Right lobe of liver (tissue), 6 donors: ENCODE results near the gene CLCF1. TPM values are rescaled to one million over a fixed set of nuclear protein-coding genes. Genes with fewer than 3 reads are reported as not detected.

Experiments
- ATAC-seq, 4 donors: fragments of 200-7000 bp; cut with Tn5 transposase; one replicate each; pipeline ENCODE4 v1.9.1; 2020; ENCODE audit warnings: mild to moderate bottlenecking in 4 of 4, moderate library complexity in 4 of 4
- DNase-seq, 3 donors: peaks; one replicate each; pipeline ENCODE4 v3.0.0-alpha.2; 2020
- H3K27ac ChIP-seq, 3 donors: fragments of 200-600 bp; one replicate each; pipeline ENCODE4 v1.8.0; 2022
- H3K27me3 ChIP-seq, 2 donors: fragments of 200-600 bp; one replicate each; pipeline ENCODE4 v1.8.0; 2022
- H3K36me3 ChIP-seq, 4 donors: fragments of 200-600 bp; sonication (generic) in 1 of 4; one replicate each; pipeline versions ENCODE4 v1.5.1 to v1.8.0; 2017 to 2022; ENCODE audit warnings: control low read depth in 1 of 4
- H3K4me1 ChIP-seq, 4 donors: fragments of 200-600 bp; sonication (generic) in 1 of 4; one replicate each; pipeline versions ENCODE4 v1.5.1 to v1.8.0; 2017 to 2022; ENCODE audit warnings: control low read depth in 1 of 4
- H3K4me3 ChIP-seq, 3 donors: fragments of 200-600 bp; one replicate each; pipeline ENCODE4 v1.8.0; 2022
- H3K9me3 ChIP-seq, 4 donors: fragments of 200-600 bp; sonication (generic) in 1 of 4; one replicate each; pipeline versions ENCODE4 v1.5.1 to v1.8.0; 2017 to 2022; ENCODE audit warnings: control low read depth in 1 of 4
- CTCF ChIP-seq, 4 donors: fragments of 200-600 bp in 3 of 4; fragments of 450-650 bp in 1 of 4; IDR thresholded peaks; one replicate each; pipeline versions ENCODE4 v1.5.1 to v1.8.0; 2016 to 2022; ENCODE audit warnings: antibody characterized with exemption in 4 of 4, mild to moderate bottlenecking in 2 of 4
- POLR2A ChIP-seq: fragments of 450-650 bp; IDR thresholded peaks from one replicate; pipeline ENCODE4 v1.6.1; 2017; ENCODE audit warnings: antibody characterized with exemption, mild to moderate bottlenecking
- WGBS: methylation state at CpG from one replicate; pipeline ENCODE4 v1.1.6; 2018; ENCODE audit warnings: low coverage, low lambda C conversion rate; ENCODE audit not compliant: insufficient coverage; ENCODE audit errors: missing lambda C conversion rate; 5-methylcytosine and 5-hydroxymethylcytosine counted together
- intact Hi-C, 2 donors: fragments of 100-400 bp; cut with DNase I; formaldehyde crosslinking; loops; one replicate each; pipeline versions ENCODE4 v1.11.2 to v1.14.1; 2022
- total RNA-seq, 6 experiments: library from RNA; depleted of rRNA in 2 of 6; stranded (reverse); fragments of >200 nt in 2 of 6; fragmentation: NEBNext Ultra II Directional in 3 of 6; extraction: Animal tissue kit (Norgen Biotek cat#: 25700) in 3 of 6; gene quantifications; one replicate each; pipeline versions ENCODE4 v1.1.0 to v1.2.4, GENCODE V29; 2016 to 2023
- donor health status: DM: no; HTN: yes; CAD: no.
- donor health status: DM: no; HTN: no; CAD: no.
- donor health status: DM: no; HTN: no; CAD: no.
- donor health status: DM: no; HTN: yes; CAD: no.
- donor health status: DM: no; HTN: yes; CAD: no.

CLCF1 gene
- total RNA-seq, 6 experiments from 2014 or later: 0.44 to 3.8 (median 1.3) TPM

- Histone ChIP-seq H3K4me1 (peaks cover 2 to 40% (median 21%) of the 10 kb centered on the region in 4 donors), H3K27ac (peak overlapping the region; percentile 97 to 99 (median 98)), H3K4me3 (no peak overlapping the region), H3K9me3 (no peaks in the 10 kb centered on the region), H3K27me3 (no peaks in the 10 kb centered on the region), H3K36me3 (no peaks in the 10 kb centered on the region)
- no peak for DNase-seq
- intact Hi-C loops: no loop called here
- TF ChIP-seq CTCF (IDR thresholded peaks at IDR 0.05): no peak
- TF ChIP-seq POLR2A: no peak
- no peak for ATAC-seq
- WGBS: no CpG with 5 or more reads among the region's 11 CpGs
Observed at GRCh38 chr11:67355023-67355793, 18.2 kb downstream of the CLCF1 start.

- 4% methylated on average over 7 of the region's 8 CpGs for WGBS
- H3K4me1 ChIP-seq: peaks cover 2 to 40% (median 21%) of the 10 kb centered on the region in 4 donors
- intact Hi-C loops: no loop called here
Observed at GRCh38 chr11:67354075-67355022, 19.0 kb downstream of the CLCF1 start.

GRCh38 chr11:67353317-67354074 is 19.9 kb downstream of the CLCF1 start, which contains the start of gene POLD4:
POLD4 (minus strand) TSS chr11:67353546; CDS start chr11:67353399, 147 bp downstream.
- TF ChIP-seq CTCF (IDR thresholded peaks at IDR 0.05): no peak
- TF ChIP-seq POLR2A: peak; percentile 98
- Histone ChIP-seq H3K27me3 (no peaks in the 10 kb centered on the region), H3K9me3 (no peaks in the 10 kb centered on the region), H3K27ac (peak within 1 kb of the TSS; percentile 97 to 99 (median 98)), H3K4me1 (peaks cover 2 to 40% (median 21%) of the 10 kb centered on the region in 4 donors), H3K4me3 (peak within 1 kb of the TSS; percentile 79 to 95 (median 82)), H3K36me3 (no peaks in the 10 kb centered on the region)
- ATAC-seq: peak; percentile 77 to 91 (median 88)
- WGBS: 0% methylated on average over 20 of the region's 37 CpGs
- peak; percentile 99 to 100 (median 99) for DNase-seq
- intact Hi-C loops: no loop called here

More at GRCh38 chr11:67354075-67355022, 19.0 kb downstream of the CLCF1 start:
- DNase-seq (peak; percentile 80 to 85 (median 85)), ATAC-seq (peak; percentile 47 to 70 (median 66))
- H3K36me3 ChIP-seq: no peaks in the 10 kb centered on the region
- no peaks in the 10 kb centered on the region for H3K27me3 ChIP-seq
- TF ChIP-seq CTCF (IDR thresholded peaks at IDR 0.05) (no peak), POLR2A (peak; percentile 84)
- H3K4me3 ChIP-seq: peak overlapping the region; percentile 79 to 95 (median 82)
- no peaks in the 10 kb centered on the region for H3K9me3 ChIP-seq
- H3K27ac ChIP-seq: peak overlapping the region; percentile 97 to 99 (median 98)
